B cell (primary cell): ENCODE measurements around the gene FGF8.

Experiments
- EZH2 ChIP-seq: IDR thresholded peaks from 2 replicates; pipeline ENCODE4 v1.6.1; 2012; ENCODE audit warnings: borderline replicate concordance, low read depth, mild to moderate bottlenecking, moderate library complexity, low read length; ENCODE audit not compliant: insufficient read depth, poor library complexity, severe bottlenecking
- TF ChIP-seq, protein P1 (sequence below): fragments of 200-600 bp; IDR thresholded peaks from one replicate; pipeline ENCODE4 v1.8.0; 2022; ENCODE audit warnings: antibody characterized with exemption, mild to moderate bottlenecking

GRCh38 chr10:101762736-101763135 lies 13.2 kb downstream of the FGF8 start:
- TF ChIP-seq EZH2: no peak
- TF ChIP-seq, protein P1, sequence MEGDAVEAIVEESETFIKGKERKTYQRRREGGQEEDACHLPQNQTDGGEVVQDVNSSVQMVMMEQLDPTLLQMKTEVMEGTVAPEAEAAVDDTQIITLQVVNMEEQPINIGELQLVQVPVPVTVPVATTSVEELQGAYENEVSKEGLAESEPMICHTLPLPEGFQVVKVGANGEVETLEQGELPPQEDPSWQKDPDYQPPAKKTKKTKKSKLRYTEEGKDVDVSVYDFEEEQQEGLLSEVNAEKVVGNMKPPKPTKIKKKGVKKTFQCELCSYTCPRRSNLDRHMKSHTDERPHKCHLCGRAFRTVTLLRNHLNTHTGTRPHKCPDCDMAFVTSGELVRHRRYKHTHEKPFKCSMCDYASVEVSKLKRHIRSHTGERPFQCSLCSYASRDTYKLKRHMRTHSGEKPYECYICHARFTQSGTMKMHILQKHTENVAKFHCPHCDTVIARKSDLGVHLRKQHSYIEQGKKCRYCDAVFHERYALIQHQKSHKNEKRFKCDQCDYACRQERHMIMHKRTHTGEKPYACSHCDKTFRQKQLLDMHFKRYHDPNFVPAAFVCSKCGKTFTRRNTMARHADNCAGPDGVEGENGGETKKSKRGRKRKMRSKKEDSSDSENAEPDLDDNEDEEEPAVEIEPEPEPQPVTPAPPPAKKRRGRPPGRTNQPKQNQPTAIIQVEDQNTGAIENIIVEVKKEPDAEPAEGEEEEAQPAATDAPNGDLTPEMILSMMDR: no peak
